ENCODE data around the gene HIGD1A. TPM values are rescaled to one million over a fixed set of nuclear protein-coding genes. Genes with fewer than 3 reads are reported as not detected.
A peak's percentile ranks its signal among the peaks of the same experiment; 100 is the strongest.

Gene HIGD1A
- polyA plus RNA-seq, 1 donor from 2014 or later: 350 TPM

- H3K79me2 ChIP-seq (replicated peaks; ENCODE audit: insufficient read depth, low read length): peaks cover 28% of the 10 kb centered on the region
- H2AFZ ChIP-seq (ENCODE audit: low read depth, low read length): no peak overlapping the region
- TF ChIP-seq TAF1 (IDR thresholded peaks at IDR 0.05; ENCODE audit: low read depth) (no peak), EP300 (conservative IDR thresholded peaks at IDR 0.05; ENCODE audit: poor library complexity, severe bottlenecking) (no peak), RAD21 (conservative IDR thresholded peaks at IDR 0.05) (no peak)
- H3K4me2 ChIP-seq (ENCODE audit: low read length): peak overlapping the region; percentile 71
- peak overlapping the region; percentile 83 for H3K4me3 ChIP-seq (ENCODE audit: low read length)
- peak overlapping the region; percentile 95 for H3K9ac ChIP-seq (ENCODE audit: low read length)
- H4K20me1 ChIP-seq (ENCODE audit: insufficient read depth): no peaks in the 10 kb centered on the region
- no peaks in the 10 kb centered on the region for H3K9me2 ChIP-seq (ENCODE audit: insufficient read depth, low read length)
- H3K27ac ChIP-seq (ENCODE audit: low read length): no peak overlapping the region
- no peaks in the 10 kb centered on the region for H3K9me3 ChIP-seq (ENCODE audit: low read length)
- no peaks in the 10 kb centered on the region for H3K36me3 ChIP-seq (ENCODE audit: insufficient read depth, low read length)
- H3K27me3 ChIP-seq (ENCODE audit: insufficient read depth, low read depth, low read length): no peaks in the 10 kb centered on the region
- H3F3A ChIP-seq (ENCODE audit: insufficient read depth, low read length, poor library complexity, severe bottlenecking): peaks cover 4% of the 10 kb centered on the region
Measured at GRCh38 chr3:42805141-42805821, 991 bp upstream of the HIGD1A start.

- peak overlapping the region; percentile 83 for H3K4me3 ChIP-seq (ENCODE audit: low read length)
- H3F3A ChIP-seq (ENCODE audit: insufficient read depth, low read length, poor library complexity, severe bottlenecking): peaks cover 4% of the 10 kb centered on the region
- peak overlapping the region; percentile 95 for H3K9ac ChIP-seq (ENCODE audit: low read length)
- no peaks in the 10 kb centered on the region for H3K9me3 ChIP-seq (ENCODE audit: low read length)
- no peaks in the 10 kb centered on the region for H3K9me2 ChIP-seq (ENCODE audit: insufficient read depth, low read length)
- no peak for TF ChIP-seq TAF1 (IDR thresholded peaks at IDR 0.05; ENCODE audit: low read depth)
- no peaks in the 10 kb centered on the region for H4K20me1 ChIP-seq (ENCODE audit: insufficient read depth)
- peak overlapping the region; percentile 66 for H3K27ac ChIP-seq (ENCODE audit: low read length)
- peak overlapping the region; percentile 71 for H3K4me2 ChIP-seq (ENCODE audit: low read length)
- H2AFZ ChIP-seq (ENCODE audit: low read depth, low read length): peak overlapping the region; percentile 41
- H3K36me3 ChIP-seq (ENCODE audit: insufficient read depth, low read length): no peaks in the 10 kb centered on the region
- H3K79me2 ChIP-seq (replicated peaks; ENCODE audit: insufficient read depth, low read length): peaks cover 33% of the 10 kb centered on the region
- no peaks in the 10 kb centered on the region for H3K27me3 ChIP-seq (ENCODE audit: insufficient read depth, low read depth, low read length)
Measured at GRCh38 chr3:42804831-42805132, 492 bp upstream of the HIGD1A start.

- H2AFZ ChIP-seq (ENCODE audit: low read depth, low read length): peak overlapping the region; percentile 66
Measured at GRCh38 chr3:42803414-42804105, 730 bp downstream of the HIGD1A start.

More at GRCh38 chr3:42803414-42804105, 730 bp downstream of the HIGD1A start:
- Histone ChIP-seq H3K9me2 (ENCODE audit: insufficient read depth, low read length) (no peaks in the 10 kb centered on the region), H3K4me3 (ENCODE audit: low read length) (peak overlapping the region; percentile 83), H3K27ac (ENCODE audit: low read length) (peak overlapping the region; percentile 94), H3K4me2 (ENCODE audit: low read length) (peak overlapping the region; percentile 100), H3K36me3 (ENCODE audit: insufficient read depth, low read length) (no peaks in the 10 kb centered on the region), H3K9ac (ENCODE audit: low read length) (peak overlapping the region; percentile 95), H3F3A (ENCODE audit: insufficient read depth, low read length, poor library complexity, severe bottlenecking) (peaks cover 4% of the 10 kb centered on the region), H3K27me3 (ENCODE audit: insufficient read depth, low read depth, low read length) (no peaks in the 10 kb centered on the region), H4K20me1 (ENCODE audit: insufficient read depth) (no peaks in the 10 kb centered on the region), H3K9me3 (ENCODE audit: low read length) (no peaks in the 10 kb centered on the region), H3K79me2 (replicated peaks; ENCODE audit: insufficient read depth, low read length) (peaks cover 39% of the 10 kb centered on the region)
- TF ChIP-seq REST (IDR thresholded peaks at IDR 0.05; ENCODE audit: borderline replicate concordance) (peak; percentile 63), EZH2 (IDR thresholded peaks at IDR 0.05; ENCODE audit: borderline replicate concordance, insufficient read depth, low read length, poor library complexity, severe bottlenecking) (no peak), TAF1 (IDR thresholded peaks at IDR 0.05; ENCODE audit: low read depth) (peak; percentile 26)

All from neural cell (in vitro differentiated cells).